ENCODE data around the gene ASPN. TPM values are rescaled to one million over a fixed set of nuclear protein-coding genes. Genes with fewer than 3 reads are reported as not detected.

The ASPN gene
- total RNA-seq, 1 donor from 2014 or later: not detected

DNA sequence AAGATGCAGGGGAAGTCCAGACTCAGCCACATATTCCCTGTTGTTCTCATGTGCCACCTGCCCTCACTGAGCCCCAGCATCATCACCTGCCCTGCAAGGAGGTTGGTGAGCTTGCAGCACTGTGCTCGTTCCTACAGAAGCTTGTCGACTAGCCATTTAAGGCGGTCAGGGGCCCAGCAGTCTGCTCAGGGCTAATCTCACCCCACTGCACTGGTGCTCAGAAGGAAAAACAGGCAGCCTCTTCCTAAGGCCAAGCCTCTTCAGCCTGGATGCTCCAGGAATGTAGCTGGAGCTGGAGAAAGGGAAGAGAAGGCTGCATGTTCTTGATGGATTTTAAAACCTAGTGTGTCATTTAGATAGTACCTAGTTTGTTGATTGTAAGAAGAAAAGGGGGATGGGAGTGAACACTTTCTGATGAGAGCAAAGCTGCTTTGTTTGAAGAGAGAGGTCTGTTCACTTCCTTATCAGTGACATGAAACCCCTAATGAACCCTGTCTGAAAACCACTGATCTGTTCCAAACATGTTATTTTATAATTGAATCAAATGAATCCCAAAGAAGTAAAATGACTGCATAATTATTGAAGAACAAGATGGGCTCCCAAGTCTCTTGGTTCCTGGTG is 10.6 kb upstream of the ASPN start:
- Mint-ChIP-seq H3K27ac (ENCODE audit: unreplicated experiment) (no peak overlapping the region), H3K36me3 (ENCODE audit: low read depth, unreplicated experiment) (no peaks in the 10 kb centered on the region), H3K27me3 (ENCODE audit: unreplicated experiment) (no peaks in the 10 kb centered on the region), H3K4me3 (ENCODE audit: unreplicated experiment) (no peak overlapping the region), H3K4me1 (ENCODE audit: unreplicated experiment) (peaks cover 22% of the 10 kb centered on the region), H3K9me3 (ENCODE audit: unreplicated experiment) (no peaks in the 10 kb centered on the region)
- DNase-seq (ENCODE audit: low spot score): no peak
- TF ChIP-seq, protein P1, sequence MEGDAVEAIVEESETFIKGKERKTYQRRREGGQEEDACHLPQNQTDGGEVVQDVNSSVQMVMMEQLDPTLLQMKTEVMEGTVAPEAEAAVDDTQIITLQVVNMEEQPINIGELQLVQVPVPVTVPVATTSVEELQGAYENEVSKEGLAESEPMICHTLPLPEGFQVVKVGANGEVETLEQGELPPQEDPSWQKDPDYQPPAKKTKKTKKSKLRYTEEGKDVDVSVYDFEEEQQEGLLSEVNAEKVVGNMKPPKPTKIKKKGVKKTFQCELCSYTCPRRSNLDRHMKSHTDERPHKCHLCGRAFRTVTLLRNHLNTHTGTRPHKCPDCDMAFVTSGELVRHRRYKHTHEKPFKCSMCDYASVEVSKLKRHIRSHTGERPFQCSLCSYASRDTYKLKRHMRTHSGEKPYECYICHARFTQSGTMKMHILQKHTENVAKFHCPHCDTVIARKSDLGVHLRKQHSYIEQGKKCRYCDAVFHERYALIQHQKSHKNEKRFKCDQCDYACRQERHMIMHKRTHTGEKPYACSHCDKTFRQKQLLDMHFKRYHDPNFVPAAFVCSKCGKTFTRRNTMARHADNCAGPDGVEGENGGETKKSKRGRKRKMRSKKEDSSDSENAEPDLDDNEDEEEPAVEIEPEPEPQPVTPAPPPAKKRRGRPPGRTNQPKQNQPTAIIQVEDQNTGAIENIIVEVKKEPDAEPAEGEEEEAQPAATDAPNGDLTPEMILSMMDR (IDR thresholded peaks at IDR 0.05; ENCODE audit: unreplicated experiment): no peak

DNA sequence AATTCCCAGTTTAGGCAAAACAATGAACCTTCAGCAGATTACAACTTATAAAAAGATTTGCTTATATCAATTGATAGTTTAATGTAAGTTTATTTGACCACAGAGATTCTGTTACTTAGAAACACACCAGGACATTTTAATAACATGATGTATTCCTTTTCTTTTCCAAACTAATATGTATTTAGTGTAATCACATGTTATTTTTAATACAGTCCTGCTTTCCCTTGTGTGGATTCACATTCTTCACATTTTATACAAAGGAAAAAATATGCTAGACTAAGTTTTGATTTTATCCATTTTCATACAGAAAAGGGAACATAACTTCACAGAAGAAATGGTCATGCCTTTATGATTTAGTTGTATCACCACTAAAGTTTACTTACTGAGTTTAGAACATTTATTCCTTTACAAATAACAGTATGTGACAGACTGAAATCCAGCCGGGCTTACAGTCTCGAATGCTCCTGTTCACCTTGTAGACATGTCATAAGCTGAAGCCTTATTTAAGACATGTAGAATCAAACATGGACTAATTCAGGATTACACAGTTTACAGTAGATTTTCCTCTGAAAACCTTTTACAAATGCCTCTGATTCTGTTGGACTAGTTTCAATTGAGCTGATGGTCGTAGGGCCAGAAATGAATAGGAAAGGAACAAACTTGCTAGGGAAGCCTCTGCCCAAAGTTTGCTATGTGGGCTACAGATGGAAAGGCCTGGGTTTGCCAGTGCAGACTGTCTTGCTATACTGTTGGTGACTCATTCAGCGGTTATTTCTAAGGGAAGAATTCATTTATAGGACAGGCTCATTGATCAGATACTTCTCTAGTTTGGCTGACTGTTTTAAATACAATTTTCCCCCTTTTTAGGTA is 6.6 kb upstream of the ASPN start:
- peaks cover 22% of the 10 kb centered on the region for H3K4me1 Mint-ChIP-seq (ENCODE audit: unreplicated experiment)
- H3K9me3 Mint-ChIP-seq (ENCODE audit: unreplicated experiment): no peaks in the 10 kb centered on the region
- no peaks in the 10 kb centered on the region for H3K36me3 Mint-ChIP-seq (ENCODE audit: low read depth, unreplicated experiment)
- no peaks in the 10 kb centered on the region for H3K27me3 Mint-ChIP-seq (ENCODE audit: unreplicated experiment)
- peak overlapping the region; percentile 87 for H3K27ac Mint-ChIP-seq (ENCODE audit: unreplicated experiment)
- TF ChIP-seq, protein P1 (IDR thresholded peaks at IDR 0.05; ENCODE audit: unreplicated experiment): no peak
- DNase-seq (ENCODE audit: low spot score): no peak
- no peak overlapping the region for H3K4me3 Mint-ChIP-seq (ENCODE audit: unreplicated experiment)

DNA sequence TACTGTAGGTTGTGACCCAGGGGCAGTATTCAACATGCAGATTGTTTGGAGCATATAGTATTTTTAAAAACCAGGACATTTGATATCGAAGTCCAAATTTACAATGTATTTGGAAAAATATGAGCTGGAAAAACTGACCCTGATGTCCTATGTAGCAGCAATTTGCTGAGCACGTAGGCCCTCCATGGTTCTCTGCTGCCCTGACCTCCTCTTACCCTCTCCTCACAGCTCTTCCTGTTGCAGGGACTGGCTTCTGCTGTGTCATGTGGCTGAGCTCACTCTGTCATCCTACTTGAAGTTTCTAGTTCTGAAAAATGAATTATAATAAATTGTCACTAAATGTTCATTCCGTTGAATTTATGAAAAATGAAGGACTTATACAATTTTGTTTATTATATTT is 4.1 kb upstream of the ASPN start:
- TF ChIP-seq, protein P1 (IDR thresholded peaks at IDR 0.05; ENCODE audit: unreplicated experiment): no peak
- H3K4me1 Mint-ChIP-seq (ENCODE audit: unreplicated experiment): peaks cover 16% of the 10 kb centered on the region
- H3K27ac Mint-ChIP-seq (ENCODE audit: unreplicated experiment): no peak overlapping the region
- no peak overlapping the region for H3K4me3 Mint-ChIP-seq (ENCODE audit: unreplicated experiment)
- H3K36me3 Mint-ChIP-seq (ENCODE audit: low read depth, unreplicated experiment): no peaks in the 10 kb centered on the region
- no peaks in the 10 kb centered on the region for H3K27me3 Mint-ChIP-seq (ENCODE audit: unreplicated experiment)
- no peak for DNase-seq (ENCODE audit: low spot score)
- H3K9me3 Mint-ChIP-seq (ENCODE audit: unreplicated experiment): no peaks in the 10 kb centered on the region

DNA sequence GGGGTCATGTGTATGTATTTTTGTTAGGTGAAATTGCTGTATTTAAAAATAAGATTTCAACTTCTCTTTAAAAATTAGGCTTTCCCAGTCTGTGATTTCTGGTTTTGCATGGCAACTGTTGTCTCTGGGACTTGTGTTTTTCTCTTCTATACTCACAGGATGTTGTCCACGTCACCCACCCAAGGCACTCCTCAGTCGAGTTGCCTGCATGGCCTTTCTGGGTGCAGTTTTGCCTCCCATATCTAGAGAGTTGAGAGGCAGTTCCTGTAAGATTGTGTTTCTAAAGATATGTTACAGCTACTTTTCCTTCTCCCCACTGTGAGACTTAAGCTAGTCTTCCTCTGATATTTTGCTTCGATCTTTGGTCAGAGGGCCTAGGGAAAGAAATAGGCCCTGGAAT is 2.3 kb upstream of the ASPN start:
- H3K4me3 Mint-ChIP-seq (ENCODE audit: unreplicated experiment): no peak overlapping the region
- no peak for DNase-seq (ENCODE audit: low spot score)
- TF ChIP-seq, protein P1 (IDR thresholded peaks at IDR 0.05; ENCODE audit: unreplicated experiment): no peak
- H3K27me3 Mint-ChIP-seq (ENCODE audit: unreplicated experiment): no peaks in the 10 kb centered on the region
- H3K36me3 Mint-ChIP-seq (ENCODE audit: low read depth, unreplicated experiment): no peaks in the 10 kb centered on the region
- no peaks in the 10 kb centered on the region for H3K9me3 Mint-ChIP-seq (ENCODE audit: unreplicated experiment)
- peaks cover 14% of the 10 kb centered on the region for H3K4me1 Mint-ChIP-seq (ENCODE audit: unreplicated experiment)
- H3K27ac Mint-ChIP-seq (ENCODE audit: unreplicated experiment): no peak overlapping the region
